GM19463 (cell line): ENCODE results near the gene DSE.

Experiments used
- ATAC-seq: cut with Tn5 transposase; IDR thresholded peaks from one replicate; pipeline ENCODE4 v1.9.1; 2021; ENCODE audit warnings: mild to moderate bottlenecking, moderate library complexity; ENCODE audit not compliant: unreplicated experiment

Gene DSE

DNA sequence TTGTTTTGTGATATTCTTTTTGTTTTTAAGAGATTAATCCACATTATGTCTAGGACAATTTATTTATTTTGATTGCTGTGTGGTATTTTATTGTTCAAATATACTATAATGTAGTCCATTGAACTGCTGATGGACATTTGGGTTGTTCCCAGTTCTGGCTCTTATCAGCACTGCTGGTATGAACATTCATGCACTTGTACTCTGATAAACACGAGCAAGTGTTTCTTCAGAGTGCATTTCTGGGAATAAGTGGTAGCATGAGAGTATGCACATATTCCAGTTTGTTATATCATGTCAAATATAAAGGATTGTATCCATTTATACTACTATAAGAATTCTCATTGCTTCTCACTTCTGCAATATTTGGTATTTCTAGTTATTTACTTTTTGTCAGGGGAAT, 97.5 kb downstream of the DSE start:
- no peak for ATAC-seq

DNA sequence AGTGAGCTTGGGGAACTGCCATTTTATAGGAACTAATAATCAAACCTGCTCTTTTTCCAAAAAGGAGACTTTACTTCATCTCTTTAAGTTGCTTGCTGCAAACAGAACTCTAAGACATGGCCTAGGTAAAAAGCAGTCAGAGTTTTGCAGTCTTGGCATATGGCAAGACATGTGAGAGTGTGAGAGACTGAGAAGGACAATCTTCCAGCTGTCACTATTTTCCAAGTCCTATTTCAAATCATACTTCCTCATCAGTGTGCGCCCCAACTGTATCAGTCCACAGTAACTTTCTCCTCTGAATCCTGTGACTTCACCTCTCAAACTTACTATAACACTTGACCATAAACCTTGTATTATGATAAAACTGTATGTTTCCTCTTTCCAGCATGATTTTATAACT, 100.8 kb downstream of the DSE start:
- ATAC-seq: no peak

GRCh38 chr6:116472706-116473105, 102.0 kb downstream of the DSE start:
- no peak for ATAC-seq

DNA sequence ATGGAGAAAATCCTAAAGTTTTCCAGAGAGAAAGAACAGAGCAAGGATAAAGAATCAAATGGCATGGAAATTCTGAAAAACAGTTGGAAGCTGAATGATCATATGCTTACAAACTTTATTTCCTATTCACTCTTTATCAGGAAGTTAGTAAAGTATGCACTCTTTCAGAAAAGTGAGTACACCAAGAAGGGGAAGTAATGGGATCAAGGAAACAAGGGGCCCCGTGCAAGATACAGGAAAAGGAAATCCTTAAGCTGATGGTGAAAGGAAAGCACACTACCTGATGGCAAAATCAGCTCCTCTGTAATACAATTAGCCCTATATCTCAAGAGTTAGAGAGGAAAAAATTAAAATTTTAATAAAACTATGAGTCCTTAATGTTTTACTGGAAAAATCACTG, 104.4 kb downstream of the DSE start:
- ATAC-seq: no peak

- ATAC-seq: peak; percentile 100
Observed at GRCh38 chr6:116476002-116476678, 105.4 kb downstream of the DSE start.

GRCh38 chr6:116482780-116483179, 112.0 kb downstream of the DSE start:
- no peak for ATAC-seq

DNA sequence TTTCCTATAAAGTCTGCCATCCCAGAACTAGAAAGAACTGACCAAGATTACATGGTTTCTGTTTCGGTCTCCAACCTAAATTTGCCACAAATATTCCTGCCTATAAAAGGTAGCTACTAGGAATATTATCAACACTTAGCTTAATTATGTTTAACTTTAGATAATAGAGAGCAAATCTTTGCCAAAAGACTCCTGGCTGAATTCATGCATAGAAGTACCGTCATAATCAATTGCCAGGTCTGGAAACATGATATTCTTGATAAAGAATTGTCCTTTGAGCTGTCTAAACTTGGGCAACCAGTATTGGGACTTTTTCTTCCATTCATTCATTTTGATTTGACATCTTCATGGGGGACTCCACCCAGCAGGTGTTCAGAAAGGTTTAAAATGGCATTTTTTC, 112.9 kb downstream of the DSE start:
- ATAC-seq: no peak

- no peak for ATAC-seq
Observed at GRCh38 chr6:116485559-116486184, 114.9 kb downstream of the DSE start.

DNA sequence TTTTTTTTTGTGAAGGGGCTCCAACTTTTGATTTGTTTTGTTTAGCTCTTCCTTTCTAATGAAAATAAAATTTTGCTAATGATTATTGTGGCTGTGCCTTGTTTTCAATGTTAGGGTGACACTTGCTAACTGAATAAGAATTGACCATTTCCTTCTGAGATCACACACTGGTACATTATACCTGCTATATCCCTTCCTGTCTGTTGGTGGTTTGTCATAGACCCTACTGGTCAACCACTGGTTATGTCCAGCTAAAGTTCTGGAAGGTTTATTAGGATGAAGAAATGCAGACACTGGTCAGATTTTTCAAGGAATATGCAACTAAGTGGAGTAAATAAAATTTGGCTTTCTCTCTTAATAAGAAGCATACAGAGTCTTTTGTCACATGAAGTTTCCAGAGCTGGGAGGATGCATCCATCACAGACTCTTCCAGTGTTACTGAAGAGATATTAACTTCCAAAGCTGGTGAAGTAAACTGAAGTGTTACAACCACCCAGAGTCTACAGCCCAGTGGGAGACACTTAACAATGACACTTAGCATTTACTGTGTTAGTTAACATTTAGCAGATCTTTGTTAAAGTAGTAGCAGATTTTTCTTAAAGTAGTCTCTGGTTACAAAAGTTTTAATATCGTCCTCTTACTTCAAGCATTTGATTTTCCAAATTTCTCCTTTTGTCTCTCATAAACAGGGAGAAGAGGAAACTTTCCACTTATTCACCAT, 121.0 kb downstream of the DSE start:
- ATAC-seq: no peak

DNA sequence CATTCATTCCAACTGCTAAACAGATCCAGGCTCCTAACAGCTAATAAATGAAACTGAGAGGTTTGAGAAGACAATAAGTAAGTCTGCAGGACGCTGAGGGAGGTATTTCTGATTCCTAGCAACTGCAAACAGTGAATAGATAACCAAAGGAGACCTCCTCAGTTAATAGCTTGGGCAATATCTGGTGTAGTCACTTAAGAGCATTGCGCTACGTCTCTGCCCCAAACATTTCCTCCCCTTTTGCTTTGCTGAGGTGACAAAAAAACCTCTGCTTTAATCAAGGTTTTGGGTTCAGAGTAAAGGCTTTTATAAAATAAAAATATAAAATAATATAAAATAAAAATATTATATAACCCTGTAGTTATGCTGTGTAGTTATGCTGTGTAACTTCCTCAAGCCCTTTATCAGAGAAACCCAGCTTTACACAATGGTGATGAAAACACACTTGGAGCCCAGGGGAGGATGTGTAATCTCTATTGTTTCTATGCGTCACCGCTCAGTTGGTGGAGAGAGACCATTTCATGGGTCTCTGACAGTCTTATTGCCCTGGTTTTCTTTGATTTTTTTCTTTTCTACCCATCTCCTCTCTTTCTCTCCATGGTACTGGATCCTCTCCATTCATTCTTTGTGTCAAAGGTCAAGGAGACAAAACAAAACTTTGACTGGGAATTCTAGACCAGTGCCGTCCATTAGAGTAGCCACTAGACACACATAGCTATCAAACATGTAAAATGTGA, 121.8 kb downstream of the DSE start:
- no peak for ATAC-seq
